ENCODE measurements around the gene ATF2.

The ATF2 gene

GRCh38 chr2:175030380-175031271, 137.4 kb downstream of the ATF2 start:
- DNase-seq (ENCODE audit: extremely low read depth, low read depth), result peak; percentile 24
- no peak overlapping the region for H3K4me3 ChIP-seq (replicated peaks; ENCODE audit: low read depth, low read length)
- peak; percentile 48 for TF ChIP-seq CTCF (IDR thresholded peaks at IDR 0.05; ENCODE audit: low read depth, low read length, missing control alignments)

GRCh38 chr2:175027755-175028154, 140.2 kb downstream of the ATF2 start:
- no peak for TF ChIP-seq CTCF (IDR thresholded peaks at IDR 0.05; ENCODE audit: low read depth, low read length, missing control alignments)
- H3K4me3 ChIP-seq (replicated peaks; ENCODE audit: low read depth, low read length), result no peak overlapping the region
- DNase-seq (ENCODE audit: extremely low read depth, low read depth), result no peak

- TF ChIP-seq CTCF (IDR thresholded peaks at IDR 0.05; ENCODE audit: low read depth, low read length, missing control alignments), result no peak
- H3K4me3 ChIP-seq (replicated peaks; ENCODE audit: low read depth, low read length), result no peak overlapping the region
- DNase-seq (ENCODE audit: extremely low read depth, low read depth), result no peak
Observed at GRCh38 chr2:175026385-175026784, 141.6 kb downstream of the ATF2 start.

- TF ChIP-seq CTCF (IDR thresholded peaks at IDR 0.05; ENCODE audit: low read depth, low read length, missing control alignments), result no peak
- no peak for DNase-seq (ENCODE audit: extremely low read depth, low read depth)
- no peak overlapping the region for H3K4me3 ChIP-seq (replicated peaks; ENCODE audit: low read depth, low read length)
Observed at GRCh38 chr2:175025946-175026345, 142.1 kb downstream of the ATF2 start.

- DNase-seq (ENCODE audit: extremely low read depth, low read depth), result no peak
- no peak overlapping the region for H3K4me3 ChIP-seq (replicated peaks; ENCODE audit: low read depth, low read length)
- no peak for TF ChIP-seq CTCF (IDR thresholded peaks at IDR 0.05; ENCODE audit: low read depth, low read length, missing control alignments)
Observed at GRCh38 chr2:175025233-175025632, 142.8 kb downstream of the ATF2 start.

- no peak overlapping the region for H3K4me3 ChIP-seq (replicated peaks; ENCODE audit: low read depth, low read length)
- TF ChIP-seq CTCF (IDR thresholded peaks at IDR 0.05; ENCODE audit: low read depth, low read length, missing control alignments), result no peak
- DNase-seq (ENCODE audit: extremely low read depth, low read depth), result no peak
Observed at GRCh38 chr2:175022923-175023322, 145.1 kb downstream of the ATF2 start.

All from HFF-Myc (cell line).